ENCODE measurements around the gene PSD2. TPM values are rescaled to one million over a fixed set of nuclear protein-coding genes. Genes with fewer than 3 reads are reported as not detected.

Gene PSD2
- total RNA-seq, 1 donor from 2014 or later: not detected

GRCh38 chr5:139784488-139784887 is 11.1 kb upstream of the PSD2 start:
- no peak for TF ChIP-seq CTCF (conservative IDR thresholded peaks at IDR 0.05; ENCODE audit: low read depth, low read length)
- H3K4me3 ChIP-seq (ENCODE audit: low read depth, low read length): no peak overlapping the region
- no peak for DNase-seq (ENCODE audit: low read depth)

GRCh38 chr5:139787257-139787567 is 8.4 kb upstream of the PSD2 start:
- peak; percentile 32 for DNase-seq (ENCODE audit: low read depth)
- no peak overlapping the region for H3K4me3 ChIP-seq (ENCODE audit: low read depth, low read length)
- TF ChIP-seq CTCF (conservative IDR thresholded peaks at IDR 0.05; ENCODE audit: low read depth, low read length): no peak

- H3K4me3 ChIP-seq (ENCODE audit: low read depth, low read length): peak overlapping the region; percentile 74
- no peak for DNase-seq (ENCODE audit: low read depth)
- peak; percentile 97 for TF ChIP-seq CTCF (conservative IDR thresholded peaks at IDR 0.05; ENCODE audit: low read depth, low read length)
Measured at GRCh38 chr5:139787568-139788293, 7.9 kb upstream of the PSD2 start.

GRCh38 chr5:139788294-139788910 is 7.2 kb upstream of the PSD2 start:
- TF ChIP-seq CTCF (conservative IDR thresholded peaks at IDR 0.05; ENCODE audit: low read depth, low read length): no peak
- no peak for DNase-seq (ENCODE audit: low read depth)
- H3K4me3 ChIP-seq (ENCODE audit: low read depth, low read length): peak overlapping the region; percentile 74

- no peak for DNase-seq (ENCODE audit: low read depth)
- no peak overlapping the region for H3K4me3 ChIP-seq (ENCODE audit: low read depth, low read length)
- TF ChIP-seq CTCF (conservative IDR thresholded peaks at IDR 0.05; ENCODE audit: low read depth, low read length): no peak
Measured at GRCh38 chr5:139789116-139789844, 6.3 kb upstream of the PSD2 start.

GRCh38 chr5:139789845-139790189 is 5.8 kb upstream of the PSD2 start:
- no peak for DNase-seq (ENCODE audit: low read depth)
- no peak for TF ChIP-seq CTCF (conservative IDR thresholded peaks at IDR 0.05; ENCODE audit: low read depth, low read length)
- H3K4me3 ChIP-seq (ENCODE audit: low read depth, low read length): no peak overlapping the region
